GM21619 (cell line): ENCODE results near the gene FAM13A.
"Not testable (repeated sequence)": the region's sequence is repeated elsewhere in the genome, so short reads cannot be mapped to it uniquely, and the experiment has no call there.

Experiments
- ATAC-seq: cut with Tn5 transposase; IDR thresholded peaks from one replicate; pipeline ENCODE4 v1.9.1; 2021; ENCODE audit not compliant: unreplicated experiment

Gene FAM13A

DNA sequence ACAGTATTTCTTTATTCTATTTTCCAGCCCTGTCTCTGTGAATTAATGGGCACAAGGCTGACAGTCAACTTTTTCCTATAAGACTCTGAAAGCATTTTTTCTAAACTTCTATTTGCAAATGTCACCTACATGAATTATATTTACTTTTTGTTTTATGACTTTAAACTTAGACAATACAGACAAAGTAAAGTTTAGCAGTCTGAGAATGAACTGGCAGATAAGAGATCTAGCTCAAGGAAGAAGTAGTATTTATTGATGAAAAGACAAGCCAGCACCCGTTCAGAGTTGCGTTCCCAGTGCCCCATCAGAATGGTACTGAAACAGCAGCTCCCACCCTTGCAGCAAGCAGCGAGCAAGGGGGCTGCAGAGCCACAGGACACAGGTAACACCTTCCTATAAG, 148.5 kb downstream of the FAM13A start:
- ATAC-seq: no peak

DNA sequence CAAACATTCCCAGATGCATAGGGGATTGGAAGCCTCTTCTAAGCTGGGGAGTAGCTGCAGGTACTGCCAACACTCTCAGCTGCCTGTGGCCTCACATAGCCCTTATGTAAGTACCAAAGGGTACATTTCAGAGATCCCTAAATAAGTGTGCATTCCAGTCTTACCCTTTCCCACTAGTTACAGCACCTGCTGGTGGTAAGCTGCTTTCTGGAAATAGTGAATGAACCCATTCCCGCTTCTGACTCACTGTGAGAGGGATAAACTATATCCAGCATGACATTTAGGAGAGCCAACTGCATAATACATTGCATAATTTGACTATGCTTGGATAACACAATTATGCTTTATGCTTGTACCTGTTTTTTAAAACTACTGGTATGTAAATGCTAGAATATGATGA, 149.0 kb downstream of the FAM13A start:
- no peak for ATAC-seq

GRCh38 chr4:88907478-88907877, 149.5 kb downstream of the FAM13A start:
- ATAC-seq: no peak

DNA sequence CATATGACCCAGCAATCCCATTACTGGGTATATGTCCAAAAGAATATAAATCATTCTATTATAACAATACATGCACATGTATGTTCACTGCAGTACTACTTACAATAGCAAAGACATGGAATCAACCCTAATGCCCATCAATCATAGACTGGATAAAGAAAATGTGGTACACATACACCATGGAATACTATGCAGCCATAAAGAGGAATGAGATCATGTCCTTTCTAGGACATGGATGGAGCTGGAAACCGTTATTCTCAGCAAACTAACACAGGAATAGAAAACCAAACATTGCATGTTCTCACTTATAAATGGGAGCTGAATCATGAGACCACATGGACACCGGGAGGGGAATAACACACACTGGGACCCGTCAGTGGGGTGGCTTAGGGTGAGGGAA, 152.7 kb downstream of the FAM13A start:
- ATAC-seq: not testable (repeated sequence)

- no peak for ATAC-seq
Measured at GRCh38 chr4:88900432-88900831, 156.6 kb downstream of the FAM13A start.

GRCh38 chr4:88897752-88898151, 159.2 kb downstream of the FAM13A start:
- no peak for ATAC-seq

DNA sequence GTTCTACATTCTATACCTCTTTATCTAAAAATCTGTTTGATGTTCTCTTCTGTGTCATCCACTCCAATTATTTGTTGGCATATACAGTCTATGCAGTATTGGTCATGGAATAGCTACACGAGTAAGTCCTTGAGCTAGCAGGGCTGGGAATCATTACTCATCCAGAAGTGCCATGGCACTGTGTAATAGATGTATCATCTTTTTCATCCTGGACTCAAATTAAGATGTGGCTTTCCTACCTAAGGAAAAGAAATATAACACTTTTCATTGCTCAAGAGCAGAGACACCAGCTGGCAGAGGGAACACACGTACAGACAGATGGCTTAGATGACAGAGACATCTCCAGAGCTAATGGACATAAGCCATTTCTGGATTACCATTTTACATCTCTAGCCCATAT, 159.8 kb downstream of the FAM13A start:
- ATAC-seq: no peak

DNA sequence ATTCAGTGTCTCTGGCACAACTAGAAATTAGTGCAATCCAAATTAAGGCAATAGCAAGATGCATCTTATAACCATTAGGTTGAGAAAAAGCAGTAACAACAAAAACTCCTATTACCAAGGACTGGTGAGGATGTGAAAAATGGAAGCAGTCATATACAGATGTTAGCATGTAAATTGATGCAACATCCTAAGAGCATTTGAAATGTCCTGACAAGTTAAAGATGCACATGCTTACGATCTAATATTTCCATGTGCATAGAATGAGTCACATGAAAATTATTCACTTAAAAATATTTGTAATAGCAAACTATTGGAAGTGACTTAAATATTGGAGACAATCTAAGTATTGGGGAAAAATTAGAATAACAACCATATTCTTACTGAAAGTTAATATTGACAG, 163.0 kb downstream of the FAM13A start:
- ATAC-seq: no peak

DNA sequence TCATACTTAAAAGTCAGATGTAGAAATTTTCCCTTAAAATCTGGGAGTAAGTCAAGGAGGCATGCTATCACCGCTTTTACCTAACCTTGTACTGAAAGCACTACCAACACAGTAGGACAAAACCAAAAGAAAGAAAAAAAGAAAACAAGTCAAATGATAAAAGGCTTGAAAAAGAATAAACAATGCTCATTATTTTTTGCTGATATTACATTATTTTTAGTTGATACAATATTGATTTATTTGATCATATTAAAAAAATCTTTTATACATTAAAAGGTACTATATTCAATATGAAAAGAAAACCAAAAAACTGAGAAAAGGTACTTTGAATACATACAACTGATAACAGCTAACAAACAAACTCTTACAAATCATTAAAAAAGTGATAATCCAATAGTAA, 164.3 kb downstream of the FAM13A start:
- ATAC-seq: no peak

DNA sequence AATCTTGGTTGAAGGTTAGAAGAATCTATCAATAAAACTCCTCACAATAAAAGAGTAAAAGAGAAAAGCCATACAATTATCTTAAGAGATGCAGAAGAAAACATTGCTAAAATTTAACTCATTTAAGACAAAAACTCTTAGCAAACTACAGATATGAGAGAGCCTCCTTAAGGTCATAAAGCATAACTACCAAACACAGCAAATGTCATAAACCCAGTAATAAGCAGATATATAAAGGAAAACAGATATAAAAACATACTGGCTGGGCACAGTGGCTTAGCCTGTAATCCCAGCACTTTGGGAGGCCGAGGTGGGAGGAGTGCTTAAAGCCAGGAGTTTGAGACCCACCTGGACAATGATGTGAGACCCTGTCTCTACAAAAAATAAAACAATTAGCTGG, 165.3 kb downstream of the FAM13A start:
- no peak for ATAC-seq

GRCh38 chr4:88887409-88887808, 169.6 kb downstream of the FAM13A start:
- ATAC-seq: not testable (repeated sequence)

- no peak for ATAC-seq
Measured at GRCh38 chr4:88881227-88881569, 175.8 kb downstream of the FAM13A start.

DNA sequence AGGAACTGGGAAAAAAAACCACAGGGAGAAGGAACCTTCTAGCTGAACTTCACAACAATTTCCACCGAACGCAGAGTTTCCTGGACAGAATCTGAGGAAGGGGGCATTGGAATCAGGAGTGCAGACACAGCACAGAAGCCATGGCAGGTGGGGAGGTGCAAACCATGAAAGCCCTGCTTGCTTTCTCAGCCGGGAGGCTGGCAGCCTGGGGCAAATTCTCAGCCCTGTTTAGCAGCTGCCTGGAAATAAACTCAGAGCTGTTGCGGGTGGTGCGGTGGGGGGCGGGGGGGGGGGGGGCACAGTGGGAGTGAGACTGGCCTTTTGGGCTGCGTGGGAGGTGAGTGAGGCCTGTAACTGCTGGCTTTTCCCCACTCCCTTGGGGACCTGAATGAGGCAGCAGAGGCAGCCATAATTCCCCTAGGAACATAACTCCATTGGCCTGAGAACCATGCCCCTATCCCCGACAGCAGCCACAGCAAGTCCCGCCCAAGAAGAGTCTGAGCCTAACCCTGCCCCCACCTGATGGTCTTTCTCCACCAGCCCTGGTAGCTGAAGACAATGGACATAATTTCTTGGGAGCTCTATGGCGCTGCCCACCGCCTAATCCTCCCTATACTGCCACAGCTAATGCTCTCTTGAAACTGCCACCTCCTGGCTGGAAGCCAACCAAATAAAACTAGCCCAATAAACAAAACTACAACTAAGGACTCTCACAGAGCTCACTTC, 176.3 kb downstream of the FAM13A start:
- ATAC-seq: no peak

DNA sequence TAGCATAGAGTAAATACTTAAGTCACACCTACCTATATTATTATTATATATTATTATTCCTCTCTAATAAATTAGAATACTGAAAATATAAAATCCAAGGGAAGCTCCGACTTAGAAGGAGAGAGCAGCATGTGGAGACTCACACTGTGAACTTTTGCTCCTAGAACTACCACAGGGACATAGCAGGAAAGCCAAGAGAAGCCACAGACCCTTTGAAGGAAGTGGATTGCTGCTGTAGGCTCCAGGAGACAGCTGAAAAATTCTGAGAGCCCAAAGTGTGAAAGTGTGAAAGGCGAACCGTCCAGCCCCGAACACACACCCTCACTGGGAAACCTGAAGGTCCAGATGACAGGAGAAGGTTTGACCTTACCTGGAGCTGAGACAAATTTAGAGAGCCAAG, 177.0 kb downstream of the FAM13A start:
- ATAC-seq: no peak

GRCh38 chr4:88878642-88879041, 178.3 kb downstream of the FAM13A start:
- no peak for ATAC-seq

- ATAC-seq: no peak
Measured at GRCh38 chr4:88870428-88870827, 186.6 kb downstream of the FAM13A start.

GRCh38 chr4:88868510-88868909, 188.5 kb downstream of the FAM13A start:
- no peak for ATAC-seq

GRCh38 chr4:88866862-88867550, 190.0 kb downstream of the FAM13A start:
- no peak for ATAC-seq

DNA sequence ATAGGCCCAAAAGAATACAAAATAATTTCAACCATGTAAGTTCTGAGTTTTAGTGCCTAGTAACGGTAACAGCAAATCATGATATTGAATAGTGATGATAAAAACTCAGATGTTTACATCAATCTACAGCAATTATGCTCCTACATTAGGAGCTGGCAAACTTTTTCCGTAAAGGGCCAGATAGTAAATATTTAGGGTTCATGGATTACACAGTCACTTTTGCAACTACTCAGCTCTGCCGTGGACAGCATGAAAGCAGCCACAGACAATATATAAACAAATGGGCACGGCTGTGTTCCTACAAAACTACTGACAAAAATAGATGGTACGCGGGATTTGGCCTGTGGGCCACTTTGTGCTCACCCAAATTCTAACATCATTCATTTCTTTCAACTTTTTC, 191.5 kb downstream of the FAM13A start:
- ATAC-seq: no peak

- ATAC-seq: no peak
Measured at GRCh38 chr4:88865046-88865445, 191.9 kb downstream of the FAM13A start.

DNA sequence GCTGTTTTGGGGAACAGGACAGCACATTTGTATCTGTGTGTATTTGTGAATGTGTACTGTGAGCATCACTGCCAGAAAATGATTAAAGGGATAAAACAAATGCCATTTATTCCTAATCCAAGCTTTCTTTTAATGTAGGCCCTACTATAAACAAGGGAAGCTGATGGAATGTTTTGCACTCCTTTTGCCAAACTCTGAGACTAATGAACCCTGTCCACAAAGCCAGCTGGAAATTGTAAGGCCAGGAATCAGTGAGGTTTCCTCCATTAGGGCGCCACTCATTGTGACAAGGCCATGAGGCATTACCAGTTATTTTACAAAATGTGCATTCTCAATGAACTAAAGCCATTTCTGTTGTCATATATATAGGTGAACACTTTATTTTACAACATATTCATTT, 196.4 kb downstream of the FAM13A start:
- ATAC-seq: no peak

DNA sequence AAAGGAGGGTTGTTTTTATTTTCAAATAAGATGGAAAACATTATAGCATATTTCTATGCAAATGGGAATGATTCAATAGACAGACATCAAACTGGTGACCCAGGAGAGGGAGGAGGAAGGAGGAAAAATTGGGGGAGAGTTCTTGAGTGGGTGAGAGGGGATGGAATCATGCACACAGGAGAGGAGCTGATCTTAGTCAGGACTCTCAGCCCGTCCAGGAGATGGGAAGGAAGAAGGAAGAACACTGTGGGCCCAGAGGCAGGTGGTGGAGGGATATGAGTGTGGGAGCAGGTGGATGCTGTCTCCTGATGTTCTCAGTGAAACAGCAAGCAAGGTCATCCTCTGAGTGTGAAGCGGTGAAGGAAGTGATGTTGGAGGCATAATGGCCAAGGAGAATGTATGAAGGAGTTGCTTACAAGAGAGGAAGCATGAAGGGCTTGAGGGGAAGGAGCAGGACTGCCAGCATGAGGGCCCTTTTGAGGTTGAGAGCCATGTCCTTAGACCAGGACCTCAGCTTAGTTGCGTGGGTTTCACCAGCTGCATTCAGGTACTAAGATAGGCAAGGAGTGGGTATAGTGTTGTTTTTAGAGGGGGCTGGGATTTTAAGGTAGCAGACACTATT, 197.7 kb downstream of the FAM13A start:
- ATAC-seq: peak; percentile 12
